Activated B cell treated with CpG ODN at 0.5 μM for 24 hours (primary cell): Measurements from ENCODE around the gene PDE1A. TPM values are rescaled to one million over a fixed set of nuclear protein-coding genes. Genes with fewer than 3 reads are reported as not detected.

Source experiments
- ATAC-seq: fragments of 200-7000 bp; cut with Tn5 transposase; one replicate; pipeline ENCODE4 v1.10.0; 2021; ENCODE audit warnings: low read depth, mild to moderate bottlenecking, moderate library complexity
- CTCF ChIA-PET: fragments of 350-600 bp; sonication (Branson Sonifier 250); formaldehyde crosslinking; loops from one replicate; lab custom pipeline; 2021; ENCODE audit warnings: antibody characterized with exemption; lab: Charles Lee
- POLR2A ChIA-PET: fragments of 350-600 bp; sonication (Branson Sonifier 250); formaldehyde crosslinking; loops from one replicate; lab custom pipeline; 2021; ENCODE audit warnings: antibody characterized with exemption; lab: Charles Lee
- DNase-seq: peaks from one replicate; pipeline ENCODE4 v3.0.0; 2022
- H3K27ac Mint-ChIP-seq: one replicate; pipeline ENCODE4 v1.8.0; 2020; ENCODE audit warnings: mixed read lengths
- H3K27me3 Mint-ChIP-seq: one replicate; pipeline ENCODE4 v1.8.0; 2021; ENCODE audit warnings: mixed read lengths
- H3K36me3 Mint-ChIP-seq: one replicate; pipeline ENCODE4 v1.8.0; 2021; ENCODE audit warnings: low read depth, mixed read lengths
- H3K4me1 Mint-ChIP-seq: one replicate; pipeline ENCODE4 v1.8.0; 2021; ENCODE audit warnings: mixed read lengths
- H3K4me3 Mint-ChIP-seq: one replicate; pipeline ENCODE4 v1.8.0; 2020; ENCODE audit warnings: mild to moderate bottlenecking, mixed read lengths
- H3K9me3 Mint-ChIP-seq: one replicate; pipeline ENCODE4 v1.8.0; 2020; ENCODE audit warnings: mixed read lengths
- CTCF ChIP-seq: fragments of 200-600 bp; IDR thresholded peaks from one replicate; pipeline ENCODE4 v1.8.0; 2022; ENCODE audit warnings: antibody characterized with exemption, mild to moderate bottlenecking
- intact Hi-C: fragments of 100-400 bp; cut with micrococcal nuclease; formaldehyde crosslinking; loops from one replicate; pipeline ENCODE4 v1.15.1; 2024
- total RNA-seq: library from RNA; stranded (reverse); gene quantifications from 2 replicates; pipeline ENCODE4 v1.2.3, GENCODE V29; 2022

Gene PDE1A
- total RNA-seq, 1 donor from 2014 or later: not detected

GRCh38 chr2:182416191-182416590 is 10.6 kb downstream of the PDE1A start:
- H3K27me3 Mint-ChIP-seq: peaks cover 1% of the 10 kb centered on the region
- CTCF ChIA-PET: no interaction called here
- H3K4me1 Mint-ChIP-seq: no peaks in the 10 kb centered on the region
- TF ChIP-seq CTCF: no peak
- ATAC-seq (no peak), DNase-seq (no peak)
- intact Hi-C loops: no loop called here
- H3K9me3 Mint-ChIP-seq: no peaks in the 10 kb centered on the region
- POLR2A ChIA-PET: no interaction called here
- H3K4me3 Mint-ChIP-seq: no peak overlapping the region
- H3K36me3 Mint-ChIP-seq: no peaks in the 10 kb centered on the region
- no peak overlapping the region for H3K27ac Mint-ChIP-seq

GRCh38 chr2:182415771-182416170 is 11.1 kb downstream of the PDE1A start:
- no peak for ATAC-seq
- H3K36me3 Mint-ChIP-seq: no peaks in the 10 kb centered on the region
- intact Hi-C loops: no loop called here

GRCh38 chr2:182412858-182413257 is 14.0 kb downstream of the PDE1A start:
- no peak overlapping the region for H3K27ac Mint-ChIP-seq
- H3K4me3 Mint-ChIP-seq: no peak overlapping the region
- no peaks in the 10 kb centered on the region for H3K4me1 Mint-ChIP-seq
- TF ChIP-seq CTCF: no peak
- intact Hi-C loops: no loop called here
- no peaks in the 10 kb centered on the region for H3K36me3 Mint-ChIP-seq
- no peak for ATAC-seq
- ChIA-PET CTCF (no interaction called here), POLR2A (no interaction called here)
- H3K27me3 Mint-ChIP-seq: no peaks in the 10 kb centered on the region
- H3K9me3 Mint-ChIP-seq: no peaks in the 10 kb centered on the region
- DNase-seq: no peak

More at GRCh38 chr2:182415771-182416170, 11.1 kb downstream of the PDE1A start:
- ChIA-PET POLR2A (no interaction called here), CTCF (no interaction called here)
- Mint-ChIP-seq H3K9me3 (no peaks in the 10 kb centered on the region), H3K4me1 (no peaks in the 10 kb centered on the region), H3K4me3 (no peak overlapping the region), H3K27me3 (no peaks in the 10 kb centered on the region), H3K27ac (no peak overlapping the region)
- no peak for DNase-seq
- TF ChIP-seq CTCF: no peak

- no peak overlapping the region for H3K4me3 Mint-ChIP-seq
- no peaks in the 10 kb centered on the region for H3K4me1 Mint-ChIP-seq
- no peaks in the 10 kb centered on the region for H3K27me3 Mint-ChIP-seq
- H3K36me3 Mint-ChIP-seq: no peaks in the 10 kb centered on the region
- DNase-seq: no peak
- POLR2A ChIA-PET: no interaction called here
- CTCF ChIA-PET: no interaction called here
- no peak for ATAC-seq
- no peaks in the 10 kb centered on the region for H3K9me3 Mint-ChIP-seq
- intact Hi-C loops: no loop called here
- no peak for TF ChIP-seq CTCF
- no peak overlapping the region for H3K27ac Mint-ChIP-seq
These were observed 16.7 kb downstream of the PDE1A start for GRCh38 chr2:182410120-182410519.

- no peak for TF ChIP-seq CTCF
- POLR2A ChIA-PET: no interaction called here
- H3K36me3 Mint-ChIP-seq: no peaks in the 10 kb centered on the region
These were observed 20.6 kb downstream of the PDE1A start for GRCh38 chr2:182406221-182406620.

More at GRCh38 chr2:182406221-182406620, 20.6 kb downstream of the PDE1A start:
- Mint-ChIP-seq H3K27me3 (no peaks in the 10 kb centered on the region), H3K9me3 (peaks cover 2% of the 10 kb centered on the region), H3K4me3 (no peak overlapping the region), H3K27ac (no peak overlapping the region), H3K4me1 (no peaks in the 10 kb centered on the region)
- CTCF ChIA-PET: no interaction called here
- no peak for DNase-seq
- ATAC-seq: no peak
- intact Hi-C loops: no loop called here
